Kidney (tissue), 14 donors: ENCODE data around the gene CAPZB. TPM values are rescaled to one million over a fixed set of nuclear protein-coding genes. Genes with fewer than 3 reads are reported as not detected.

ENCODE experiments used
- DNase-seq, 5 donors: peaks; one replicate each; pipeline ENCODE4 v3.0.0-alpha.2; 2013 to 2020
- FAIRE-seq: peaks from 2 replicates; lab custom pipeline; 2012; peaks lifted over from hg19 to GRCh38; lab: Jason Lieb, UNC
- H3K27ac ChIP-seq, 2 donors: one replicate each; pipeline ENCODE4 v1.7.0; 2013; ENCODE audit warnings: low read depth in 2 of 2, low read length in 2 of 2, inconsistent platforms in 1 of 2
- H3K27me3 ChIP-seq: one replicate; pipeline ENCODE4 v1.7.1; 2013; ENCODE audit warnings: low read length, inconsistent platforms; ENCODE audit not compliant: control insufficient read depth, insufficient read depth
- H3K36me3 ChIP-seq, 3 donors: one replicate each; pipeline versions ENCODE4 v1.7.0 to v1.7.1; 2013; ENCODE audit warnings: low read length in 3 of 3, control low read depth in 1 of 3, inconsistent platforms in 1 of 3; ENCODE audit not compliant: insufficient read depth in 3 of 3, control insufficient read depth in 2 of 3
- H3K4me1 ChIP-seq, 3 donors: one replicate each; pipeline versions ENCODE4 v1.7.0 to v1.7.1; 2013; ENCODE audit warnings: low read length in 3 of 3, inconsistent platforms in 1 of 3, low read depth in 1 of 3; ENCODE audit not compliant: control insufficient read depth in 2 of 3, insufficient read depth in 2 of 3
- H3K4me3 ChIP-seq, 3 donors: one replicate each; pipeline versions ENCODE4 v1.7.0 to v1.8.1; 2013; ENCODE audit warnings: low read length in 3 of 3, control low read depth in 1 of 3, inconsistent platforms in 1 of 3
- H3K9ac ChIP-seq, 3 donors: one replicate each; pipeline versions ENCODE4 v1.7.0 to v1.7.1; 2013; ENCODE audit warnings: low read length in 3 of 3, control low read depth in 1 of 3, inconsistent platforms in 1 of 3
- H3K9me3 ChIP-seq, 3 donors: one replicate each; pipeline versions ENCODE4 v1.7.0 to v1.7.1; 2013; ENCODE audit warnings: low read length in 3 of 3, control low read depth in 1 of 3, inconsistent platforms in 1 of 3; ENCODE audit not compliant: control insufficient read depth in 2 of 3, insufficient read depth in 1 of 3
- intact Hi-C: fragments of 100-400 bp; cut with DNase I; formaldehyde crosslinking; loops from one replicate; pipeline ENCODE4 v1.11.1; 2022
- polyA plus RNA-seq: library from polyadenylated mRNA; stranded (reverse); fragments of 350-450 nt; fragmentation: Illumina TruSeq; extraction: RNeasy Lipid Tissue Mini Kit (QIAGEN cat#74804); gene quantifications from one replicate; pipeline ENCODE4 v1.2.3, GENCODE V29; 2014; ENCODE audit warnings: low read depth, low replicate concordance; ENCODE audit not compliant: insufficient read depth
- total RNA-seq: library from RNA; stranded (reverse); fragmentation: NEBNext Ultra II Directional; extraction: Animal tissue kit (Norgen Biotek cat#: 25700); gene quantifications from one replicate; pipeline ENCODE4 v1.2.1, GENCODE V29; 2021
- TF ChIP-seq, protein P1 (sequence below): IDR thresholded peaks from 3 replicates; pipeline ENCODE4 v1.5.1; 2012; ENCODE audit warnings: mild to moderate bottlenecking, moderate library complexity, borderline replicate concordance; ENCODE audit not compliant: insufficient read depth; ENCODE audit errors: extremely low read depth
- donor health status: control.
- donor health status: control.
- donor health status: control.
- donor health status: control.
- donor health status: control.
- donor health status: DM: yes; HTN: yes; CAD: no.
- donor health status: Normal renal cell carcinoma (clear cell type).

The CAPZB gene
- total and polyA plus RNA-seq, 2 donors from 2014 or later, result 253 to 265 TPM

- Histone ChIP-seq H3K9me3 (no peaks in the 10 kb centered on the region), H3K27ac (no peak overlapping the region), H3K4me1 (peaks cover 0 to 18% (median 10%) of the 10 kb centered on the region in 3 donors), H3K27me3 (no peaks in the 10 kb centered on the region), H3K36me3 (peaks cover 0 to 28% (median 9%) of the 10 kb centered on the region in 3 donors), H3K9ac (no peak overlapping the region), H3K4me3 (no peak overlapping the region)
- FAIRE-seq, result no peak
- TF ChIP-seq, protein P1, sequence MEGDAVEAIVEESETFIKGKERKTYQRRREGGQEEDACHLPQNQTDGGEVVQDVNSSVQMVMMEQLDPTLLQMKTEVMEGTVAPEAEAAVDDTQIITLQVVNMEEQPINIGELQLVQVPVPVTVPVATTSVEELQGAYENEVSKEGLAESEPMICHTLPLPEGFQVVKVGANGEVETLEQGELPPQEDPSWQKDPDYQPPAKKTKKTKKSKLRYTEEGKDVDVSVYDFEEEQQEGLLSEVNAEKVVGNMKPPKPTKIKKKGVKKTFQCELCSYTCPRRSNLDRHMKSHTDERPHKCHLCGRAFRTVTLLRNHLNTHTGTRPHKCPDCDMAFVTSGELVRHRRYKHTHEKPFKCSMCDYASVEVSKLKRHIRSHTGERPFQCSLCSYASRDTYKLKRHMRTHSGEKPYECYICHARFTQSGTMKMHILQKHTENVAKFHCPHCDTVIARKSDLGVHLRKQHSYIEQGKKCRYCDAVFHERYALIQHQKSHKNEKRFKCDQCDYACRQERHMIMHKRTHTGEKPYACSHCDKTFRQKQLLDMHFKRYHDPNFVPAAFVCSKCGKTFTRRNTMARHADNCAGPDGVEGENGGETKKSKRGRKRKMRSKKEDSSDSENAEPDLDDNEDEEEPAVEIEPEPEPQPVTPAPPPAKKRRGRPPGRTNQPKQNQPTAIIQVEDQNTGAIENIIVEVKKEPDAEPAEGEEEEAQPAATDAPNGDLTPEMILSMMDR, result no peak
- DNase-seq, result peak in 3 of 5 donors; percentile 48 to 72 (median 65)
- intact Hi-C loops, result no loop called here
Measured at GRCh38 chr1:19384113-19384512, 101.2 kb downstream of the CAPZB start.

DNA sequence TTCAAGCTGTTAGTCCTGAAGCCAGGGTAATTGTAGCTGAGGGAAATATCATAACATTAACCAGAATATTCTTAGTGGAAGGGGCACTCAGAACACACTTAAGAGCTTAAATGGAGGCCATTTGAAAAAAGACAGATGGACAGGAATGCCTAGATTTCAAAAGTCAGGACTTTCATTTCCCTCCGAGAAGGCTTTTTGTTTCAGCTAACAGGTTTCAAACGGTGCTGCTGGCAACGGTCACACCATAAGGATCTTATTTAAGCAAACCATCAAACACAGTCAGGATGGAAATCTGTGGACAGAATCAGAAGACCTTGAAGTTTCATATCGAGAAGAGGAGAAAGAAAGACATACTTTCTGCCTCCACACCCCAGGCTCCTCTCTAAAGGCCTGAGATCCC, 103.1 kb downstream of the CAPZB start:
- Histone ChIP-seq H3K4me3 (no peak overlapping the region), H3K36me3 (peaks cover 0 to 42% (median 17%) of the 10 kb centered on the region in 3 donors), H3K27me3 (no peaks in the 10 kb centered on the region), H3K27ac (no peak overlapping the region), H3K9ac (no peak overlapping the region), H3K9me3 (no peaks in the 10 kb centered on the region), H3K4me1 (peaks cover 0 to 16% (median 10%) of the 10 kb centered on the region in 3 donors)
- FAIRE-seq, result no peak
- TF ChIP-seq, protein P1, result no peak
- DNase-seq, result no peak
- intact Hi-C loops, result no loop called here

GRCh38 chr1:19381261-19381660, 104.1 kb downstream of the CAPZB start:
- TF ChIP-seq, protein P1, result no peak
- Histone ChIP-seq H3K36me3 (peaks cover 0 to 42% (median 18%) of the 10 kb centered on the region in 3 donors), H3K27me3 (no peaks in the 10 kb centered on the region), H3K27ac (no peak overlapping the region), H3K9ac (no peak overlapping the region), H3K4me1 (peaks cover 0 to 6% (median 2%) of the 10 kb centered on the region in 3 donors), H3K4me3 (no peak overlapping the region), H3K9me3 (no peaks in the 10 kb centered on the region)
- FAIRE-seq (no peak), DNase-seq (no peak)
- intact Hi-C loops, result no loop called here
